ENCODE measurements around the gene IP6K1.

GRCh38 chr3:49704629-49705028 is 81.7 kb downstream of the IP6K1 start:
- TF ChIP-seq CTCF (IDR thresholded peaks at IDR 0.05 in 8 of 11, conservative IDR thresholded peaks at IDR 0.05 in 3 of 11): no peak
- TF ChIP-seq POLR2A (IDR thresholded peaks at IDR 0.05): no peak
- TF ChIP-seq POLR2AphosphoS5 (IDR thresholded peaks at IDR 0.05): no peak
